Spinal cord (tissue), 4 donors: ENCODE data around the gene NLRP5. TPM values are rescaled to one million over a fixed set of nuclear protein-coding genes. Genes with fewer than 3 reads are reported as not detected.

Experiments used
- polyA plus RNA-seq, 2 donors: library from polyadenylated mRNA; unstranded; fragments of 120-200 nt; gene quantifications; one replicate each; pipeline ENCODE4 v1.2.1, GENCODE V29; 2013; ENCODE audit not compliant: insufficient read length in 2 of 2
- small RNA-seq: library from RNA; depleted of rRNA; stranded (forward); fragments of <200 nt; gene quantifications from one replicate; pipeline ENCODE3, GENCODE V24; 2014; ENCODE audit warnings: low replicate concordance
- total RNA-seq, 2 donors: library from RNA; depleted of rRNA in 1 of 2; stranded (reverse); fragments of 120-200 nt in 1 of 2; fragments of >200 nt in 1 of 2; gene quantifications; one replicate each; pipeline versions ENCODE4 v1.2.3 to v1.2.4, GENCODE V29; 2013 to 2014

The NLRP5 gene
- total and polyA plus RNA-seq, 4 donors: not detected

Small RNA genes lying within 50 kb of the gene (small RNA-seq; reads per million reads assigned to genes)
- gene RF00019: not detected

Other genes with a start within 250 kb of the NLRP5 start
- not detected for gene NLRP9, start 248.4 kb upstream of the NLRP5 start, total RNA-seq
- gene NLRP9, start 248.4 kb upstream of the NLRP5 start, polyA plus RNA-seq: under 1 TPM in 1 of 2 donors, not detected in 1; 0.08 TPM
- gene RFPL4A, start 227.7 kb upstream of the NLRP5 start, total RNA-seq: not detected
- not detected for gene RFPL4A, start 227.7 kb upstream of the NLRP5 start, polyA plus RNA-seq
- gene RFPL4AL1, start 217.7 kb upstream of the NLRP5 start, total RNA-seq: not detected
- not detected for gene RFPL4AL1, start 217.7 kb upstream of the NLRP5 start, polyA plus RNA-seq
- gene NLRP11, start 154.8 kb upstream of the NLRP5 start, total RNA-seq: not detected
- under 1 TPM in 1 of 2 donors, not detected in 1; 0.15 TPM for gene NLRP11, start 154.8 kb upstream of the NLRP5 start, polyA plus RNA-seq
- not detected for gene NLRP4, start 150.2 kb upstream of the NLRP5 start, total RNA-seq
- gene NLRP4, start 150.2 kb upstream of the NLRP5 start, polyA plus RNA-seq: not detected
- gene NLRP13, start 54.4 kb upstream of the NLRP5 start, total RNA-seq: not detected
- not detected for gene NLRP13, start 54.4 kb upstream of the NLRP5 start, polyA plus RNA-seq
- not detected for gene NLRP8, start 38.9 kb upstream of the NLRP5 start, total RNA-seq
- gene NLRP8, start 38.9 kb upstream of the NLRP5 start, polyA plus RNA-seq: not detected
- 10 to 100 TPM in 1 of 2 donors, 1 to 10 TPM in 1; 8.9 to 20.7 TPM for gene ZNF787, start 134.5 kb downstream of the NLRP5 start, total RNA-seq
- 10 to 100 TPM; 26.4 to 27.4 TPM for gene ZNF787, start 134.5 kb downstream of the NLRP5 start, polyA plus RNA-seq
- gene ZNF444, start 154.5 kb downstream of the NLRP5 start, total RNA-seq: 10 to 100 TPM; 10.0 to 23.5 TPM
- gene ZNF444, start 154.5 kb downstream of the NLRP5 start, polyA plus RNA-seq: 10 to 100 TPM; 44.5 to 54.9 TPM
- gene GALP, start 189.2 kb downstream of the NLRP5 start, total RNA-seq: not detected
- not detected for gene GALP, start 189.2 kb downstream of the NLRP5 start, polyA plus RNA-seq
- under 1 TPM in 1 of 2 donors, not detected in 1; 0.11 TPM for gene ZSCAN5B, start 211.0 kb downstream of the NLRP5 start, total RNA-seq
- under 1 TPM in 1 of 2 donors, not detected in 1; 0.17 TPM for gene ZSCAN5B, start 211.0 kb downstream of the NLRP5 start, polyA plus RNA-seq
- gene ZSCAN5C, start 215.5 kb downstream of the NLRP5 start, total RNA-seq: not detected
- not detected for gene ZSCAN5C, start 215.5 kb downstream of the NLRP5 start, polyA plus RNA-seq